Measurements from ENCODE around the gene ITPRID2. TPM values are rescaled to one million over a fixed set of nuclear protein-coding genes. Genes with fewer than 3 reads are reported as not detected.

The ITPRID2 gene
- total RNA-seq (2013; cell fraction: nucleolus; rRNA removed): 93.0 and 98.0 TPM in 2 replicates
- total RNA-seq (2014; rRNA removed) (12.6 and 15.5 TPM in 2 replicates), total RNA-seq (2014; rRNA removed; fragmentation: Illumina TruSeq; extraction: Trizol) (17.5 and 18.0 TPM in 2 replicates), total RNA-seq (2021) (22.5 and 23.7 TPM in 2 replicates), polyA plus RNA-seq (2011; rRNA removed) (22.9 and 37.6 TPM in 2 replicates), polyA plus RNA-seq (2014; fragmentation: Illumina TruSeq; extraction: Trizol) (22.0 and 26.0 TPM in 2 replicates), polyA plus RNA-seq (2014; fragmentation: Nextera tagmentation; extraction: Ambion mirVana) (1 to 10 TPM; 4.7 to 6.8 TPM), polyA plus RNA-seq (2014; rRNA removed) (13.2 and 13.6 TPM in 2 replicates), polyA plus RNA-seq (2016; fragmentation: Nextera tagmentation; extraction: Ambion mirVana) (10 to 100 TPM in 1 of 2 experiments, 1 to 10 TPM in 1; 9.2 to 11.2 TPM), polyA minus RNA-seq (2011; rRNA and poly(A)+ RNA removed) (22.0 and 23.6 TPM in 2 replicates), Bru-seq, nascent RNA (percentile 81 among the genes with signal in this experiment), BruChase-seq, experiment 1, labeled RNA remaining after a 6-hour chase (percentile 80 among the genes with signal in this experiment), BruChase-seq, experiment 2, labeled RNA remaining after a 2-hour chase (percentile 82 among the genes with signal in this experiment)
- 9.3 TPM for polyA plus RNA-seq (2011; ENCODE audit: low read depth)
- polyA plus RNA-seq (2011; cell fraction: cytosol; rRNA removed): 11.0 and 11.6 TPM in 2 replicates
- 21.1 and 22.8 TPM in 2 replicates for polyA plus RNA-seq (2011; cell fraction: nucleus; rRNA removed)
- 10.5 and 15.5 TPM in 2 replicates for polyA plus RNA-seq (2012)
- 7.4 and 7.8 TPM in 2 replicates for polyA minus RNA-seq (2011; cell fraction: cytosol; rRNA and poly(A)+ RNA removed)
- 24.8 and 36.0 TPM in 2 replicates for polyA minus RNA-seq (2011; cell fraction: nucleus; rRNA and poly(A)+ RNA removed)
- long read RNA-seq, experiment 1, partial matches to known transcripts: 2 of 4 reads
- long read RNA-seq, experiment 1, other reads (novel, unspliced or antisense): 0 of 4 reads
- long read RNA-seq, experiment 2, partial matches to known transcripts: 14 of 21 reads
- long read RNA-seq, experiment 2, other reads (novel, unspliced or antisense): 7 of 21 reads

DNA sequence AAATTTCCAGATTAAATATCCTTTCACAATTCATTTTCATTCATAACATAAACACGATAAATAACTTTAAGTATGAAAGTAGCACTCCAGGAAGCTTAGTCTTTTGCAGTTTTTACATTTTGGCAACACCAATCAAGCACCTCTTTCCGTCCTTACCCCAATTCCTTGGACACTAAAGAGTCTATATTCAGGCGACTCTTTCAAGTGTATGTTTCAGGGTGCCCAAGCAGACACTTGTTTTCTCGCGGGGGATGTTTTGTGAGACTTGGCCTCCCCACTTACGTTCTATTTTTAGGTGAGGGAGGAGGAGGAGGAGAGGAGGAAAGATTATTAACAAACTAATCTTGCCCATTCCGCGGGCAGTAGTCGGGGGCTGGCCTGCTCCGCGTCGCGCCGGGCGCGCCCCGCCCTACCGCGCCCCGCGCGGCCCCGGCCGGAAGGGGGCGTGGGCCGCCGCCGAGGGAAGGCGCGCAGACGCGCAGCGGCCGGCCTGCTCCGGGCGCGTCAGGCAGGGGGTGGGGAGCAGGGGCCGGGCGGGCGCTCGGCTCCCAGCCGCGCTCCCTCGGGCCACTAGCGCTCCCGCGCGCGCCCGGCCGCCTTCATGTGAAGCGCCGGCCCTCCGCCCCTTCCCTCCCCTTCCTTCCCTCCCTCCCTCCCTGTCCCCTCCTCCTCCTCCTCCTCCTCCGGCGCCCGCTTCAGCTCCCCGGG lies at the start of gene ITPRID2:
ITPRID2 (plus strand) TSS at position 473 of the 708 bp plus-strand sequence. CDS start 337 bp downstream, outside the sequence.
- peak within 1 kb of the TSS; percentile 93 for H2AFZ ChIP-seq (ENCODE audit: control insufficient read depth, low read depth, low read length)
- peak within 1 kb of the TSS; percentile 41 for H3K27ac ChIP-seq (ENCODE audit: control insufficient read depth, insufficient read depth)
- H4K20me1 ChIP-seq (ENCODE audit: control insufficient read depth, insufficient read depth): no peaks in the 10 kb centered on the region
- H3K9me3 ChIP-seq (replicated peaks; ENCODE audit: control insufficient read depth, insufficient read depth, low read length): no peaks in the 10 kb centered on the region
- ATAC-seq (peak; percentile 93), DNase-seq (ENCODE audit: low read depth, low spot score) (no peak), FAIRE-seq (no peak)
- H3K4me1 ChIP-seq (ENCODE audit: control insufficient read depth, insufficient read depth, low read length): no peaks in the 10 kb centered on the region
- H3K27me3 ChIP-seq (replicated peaks in 1 of 2; ENCODE audit: control insufficient read depth in 2 of 2, insufficient read depth in 2 of 2, low read length in 1 of 2): no peaks in the 10 kb centered on the region
- H3K4me3 ChIP-seq: peak within 1 kb of the TSS; percentile 81
- ChIA-PET RAD21 (ENCODE audit: unreplicated experiment) (interaction anchor here (0.6 to 0.8 kb wide), 2 partner anchors 149 to 707 kb away, joined by 3 read pairs; no protein-coding TSS in a partner anchor), CTCF (interaction anchor here (0.5 to 2.1 kb wide), 4 partner anchors 13 to 911 kb away, joined by 3 to 11 read pairs (median 4); partner anchors contain the start of gene UBE2E3), SMC1A (ENCODE audit: uncharacterized antibody, unreplicated experiment) (interaction anchor here (1.1 to 1.4 kb wide), 2 partner anchors 11 to 13 kb away, joined by 4 to 6 read pairs; no protein-coding TSS in a partner anchor), POLR2A (interaction anchor here (0.7 kb wide), 1 partner anchor 17 kb away, joined by 3 read pairs; no protein-coding TSS in a partner anchor)
- in situ Hi-C loops (cut with MboI) (no loop called here), intact Hi-C loops (cut with micrococcal nuclease; ENCODE audit: unreplicated experiment) (loop anchor here (2.0 to 10.0 kb wide), 2 partner anchors 307 to 911 kb away; partner anchors contain the start of gene UBE2E3)
- peak within 1 kb of the TSS; percentile 72 for H3K4me2 ChIP-seq (ENCODE audit: control insufficient read depth, insufficient read depth)
- no TSS peak for BruUV-seq (replicated peaks)
- WGBS (ENCODE audit: insufficient coverage, insufficient replicate concordance, low lambda C conversion rate, missing lambda C conversion rate): under 1% methylated on average over 38 of the region's 58 CpGs
- no peaks in the 10 kb centered on the region for H3K36me3 ChIP-seq (ENCODE audit: control insufficient read depth in 2 of 2, insufficient read depth in 2 of 2, low read length in 1 of 2)
- H3K79me2 ChIP-seq (ENCODE audit: control insufficient read depth, insufficient read depth, low read length): peaks cover 18% of the 10 kb centered on the region
- H3K9ac ChIP-seq (ENCODE audit: control insufficient read depth, insufficient read depth, low read length): peak within 1 kb of the TSS; percentile 63
- TF ChIP-seq EGR1 (IDR thresholded peaks at IDR 0.05; ENCODE audit: borderline replicate concordance in 1 of 2, low read depth in 2 of 2, low read length in 2 of 2): peak in 1 of 2 experiments; percentile 29; a peak in 1 of 3 replicates
- TF ChIP-seq STAT1 (conservative IDR thresholded peaks at IDR 0.05): peak; percentile 40; the same call in 1 of the 2 replicates
- 0 out of 2 replicates have a peak, but pooled peaks have one; percentile 17 for TF ChIP-seq CREB1 (IDR thresholded peaks at IDR 0.05; ENCODE audit: low read depth)
- TF ChIP-seq SPI1 (IDR thresholded peaks at IDR 0.05; ENCODE audit: borderline replicate concordance, insufficient read depth, low read depth, low read length): no peak
- TF ChIP-seq, protein P1, sequence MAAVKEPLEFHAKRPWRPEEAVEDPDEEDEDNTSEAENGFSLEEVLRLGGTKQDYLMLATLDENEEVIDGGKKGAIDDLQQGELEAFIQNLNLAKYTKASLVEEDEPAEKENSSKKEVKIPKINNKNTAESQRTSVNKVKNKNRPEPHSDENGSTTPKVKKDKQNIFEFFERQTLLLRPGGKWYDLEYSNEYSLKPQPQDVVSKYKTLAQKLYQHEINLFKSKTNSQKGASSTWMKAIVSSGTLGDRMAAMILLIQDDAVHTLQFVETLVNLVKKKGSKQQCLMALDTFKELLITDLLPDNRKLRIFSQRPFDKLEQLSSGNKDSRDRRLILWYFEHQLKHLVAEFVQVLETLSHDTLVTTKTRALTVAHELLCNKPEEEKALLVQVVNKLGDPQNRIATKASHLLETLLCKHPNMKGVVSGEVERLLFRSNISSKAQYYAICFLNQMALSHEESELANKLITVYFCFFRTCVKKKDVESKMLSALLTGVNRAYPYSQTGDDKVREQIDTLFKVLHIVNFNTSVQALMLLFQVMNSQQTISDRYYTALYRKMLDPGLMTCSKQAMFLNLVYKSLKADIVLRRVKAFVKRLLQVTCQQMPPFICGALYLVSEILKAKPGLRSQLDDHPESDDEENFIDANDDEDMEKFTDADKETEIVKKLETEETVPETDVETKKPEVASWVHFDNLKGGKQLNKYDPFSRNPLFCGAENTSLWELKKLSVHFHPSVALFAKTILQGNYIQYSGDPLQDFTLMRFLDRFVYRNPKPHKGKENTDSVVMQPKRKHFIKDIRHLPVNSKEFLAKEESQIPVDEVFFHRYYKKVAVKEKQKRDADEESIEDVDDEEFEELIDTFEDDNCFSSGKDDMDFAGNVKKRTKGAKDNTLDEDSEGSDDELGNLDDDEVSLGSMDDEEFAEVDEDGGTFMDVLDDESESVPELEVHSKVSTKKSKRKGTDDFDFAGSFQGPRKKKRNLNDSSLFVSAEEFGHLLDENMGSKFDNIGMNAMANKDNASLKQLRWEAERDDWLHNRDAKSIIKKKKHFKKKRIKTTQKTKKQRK (IDR thresholded peaks at IDR 0.05; ENCODE audit: low read depth, low read length): no peak
- TF ChIP-seq SRF (IDR thresholded peaks at IDR 0.05; ENCODE audit: low read depth in 2 of 2, low read length in 2 of 2): 0 out of 4 replicates have a peak, but pooled peaks of 1 of the 2 experiments have one; percentile 22
- TF ChIP-seq BHLHE40 (IDR thresholded peaks at IDR 0.05; ENCODE audit: borderline replicate concordance in 1 of 2, low read depth in 2 of 2, low read length in 1 of 2): peak in 1 of 2 experiments; percentile 29; a peak in 1 of 4 replicates
- peak; percentile 69 for TF ChIP-seq SMARCA5 (IDR thresholded peaks at IDR 0.05)
- TF ChIP-seq BACH1 (IDR thresholded peaks at IDR 0.05; ENCODE audit: borderline replicate concordance): 0 out of 2 replicates have a peak, but pooled peaks have one; percentile 13
- TF ChIP-seq, protein P2, sequence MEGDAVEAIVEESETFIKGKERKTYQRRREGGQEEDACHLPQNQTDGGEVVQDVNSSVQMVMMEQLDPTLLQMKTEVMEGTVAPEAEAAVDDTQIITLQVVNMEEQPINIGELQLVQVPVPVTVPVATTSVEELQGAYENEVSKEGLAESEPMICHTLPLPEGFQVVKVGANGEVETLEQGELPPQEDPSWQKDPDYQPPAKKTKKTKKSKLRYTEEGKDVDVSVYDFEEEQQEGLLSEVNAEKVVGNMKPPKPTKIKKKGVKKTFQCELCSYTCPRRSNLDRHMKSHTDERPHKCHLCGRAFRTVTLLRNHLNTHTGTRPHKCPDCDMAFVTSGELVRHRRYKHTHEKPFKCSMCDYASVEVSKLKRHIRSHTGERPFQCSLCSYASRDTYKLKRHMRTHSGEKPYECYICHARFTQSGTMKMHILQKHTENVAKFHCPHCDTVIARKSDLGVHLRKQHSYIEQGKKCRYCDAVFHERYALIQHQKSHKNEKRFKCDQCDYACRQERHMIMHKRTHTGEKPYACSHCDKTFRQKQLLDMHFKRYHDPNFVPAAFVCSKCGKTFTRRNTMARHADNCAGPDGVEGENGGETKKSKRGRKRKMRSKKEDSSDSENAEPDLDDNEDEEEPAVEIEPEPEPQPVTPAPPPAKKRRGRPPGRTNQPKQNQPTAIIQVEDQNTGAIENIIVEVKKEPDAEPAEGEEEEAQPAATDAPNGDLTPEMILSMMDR (IDR thresholded peaks at IDR 0.05 in 2 of 3, conservative IDR thresholded peaks at IDR 0.05 in 1 of 3; ENCODE audit: control insufficient read depth in 2 of 3, extremely low read depth in 1 of 3, insufficient read depth in 1 of 3, low read depth in 3 of 3, low read length in 3 of 3): peak in 1 of 3 experiments; percentile 4; a peak in 2 of 6 replicates
- peak; percentile 55; the same call in 1 of the 2 replicates for TF ChIP-seq BMI1 (IDR thresholded peaks at IDR 0.05; ENCODE audit: borderline replicate concordance)
- peak; percentile 65; the same call in 1 of the 2 replicates for TF ChIP-seq POLR2A (IDR thresholded peaks at IDR 0.05; ENCODE audit: low read depth, low read length)
